Measurements from ENCODE around the gene UNC50.
"Not testable (repeated sequence)": the region's sequence is repeated elsewhere in the genome, so short reads cannot be mapped to it uniquely, and the experiment has no call there.

UNC50 gene

GRCh38 chr2:98583276-98583675 lies 25.1 kb upstream of the UNC50 start:
- peaks cover 87% of the 10 kb centered on the region for H3K36me3 Mint-ChIP-seq (ENCODE audit: insufficient read depth)
- H3K9me3 Mint-ChIP-seq, result no peaks in the 10 kb centered on the region
- no peaks in the 10 kb centered on the region for H3K27me3 Mint-ChIP-seq
- no peak for DNase-seq
- no peak overlapping the region for H3K27ac Mint-ChIP-seq
- H3K4me1 Mint-ChIP-seq (ENCODE audit: low read depth in 2 of 2), result peaks cover 0 to 4% of the 10 kb centered on the region in 2 donors
- H3K4me3 Mint-ChIP-seq, result no peak overlapping the region
- no peak for ATAC-seq (replicated peaks)

- Mint-ChIP-seq H3K4me3 (no peak overlapping the region), H3K9me3 (no peaks in the 10 kb centered on the region), H3K27me3 (no peaks in the 10 kb centered on the region), H3K4me1 (ENCODE audit: low read depth in 2 of 2) (peaks cover 0 to 4% of the 10 kb centered on the region in 2 donors), H3K36me3 (ENCODE audit: insufficient read depth) (peaks cover 86% of the 10 kb centered on the region), H3K27ac (peak overlapping the region in 1 of 2 donors; percentile 16)
- no peak for DNase-seq
- no peak for ATAC-seq (replicated peaks)
These were observed 24.4 kb upstream of the UNC50 start for GRCh38 chr2:98583816-98584618.

- Mint-ChIP-seq H3K36me3 (ENCODE audit: insufficient read depth) (peaks cover 79% of the 10 kb centered on the region), H3K9me3 (no peaks in the 10 kb centered on the region), H3K27ac (no peak overlapping the region), H3K4me1 (ENCODE audit: low read depth in 2 of 2) (peaks cover 0 to 4% of the 10 kb centered on the region in 2 donors), H3K27me3 (no peaks in the 10 kb centered on the region), H3K4me3 (no peak overlapping the region)
- DNase-seq (no peak), ATAC-seq (replicated peaks) (no peak)
These were observed 23.0 kb upstream of the UNC50 start for GRCh38 chr2:98585386-98585785.

- Mint-ChIP-seq H3K27me3 (no peaks in the 10 kb centered on the region), H3K4me3 (no peak overlapping the region), H3K4me1 (ENCODE audit: low read depth in 2 of 2) (peaks cover 0 to 4% of the 10 kb centered on the region in 2 donors), H3K27ac (peak overlapping the region in 1 of 2 donors; percentile 38), H3K36me3 (ENCODE audit: insufficient read depth) (peaks cover 82% of the 10 kb centered on the region), H3K9me3 (no peaks in the 10 kb centered on the region)
- DNase-seq (no peak), ATAC-seq (replicated peaks) (no peak)
These were observed 21.7 kb upstream of the UNC50 start for GRCh38 chr2:98586551-98587140.

- Mint-ChIP-seq H3K9me3 (no peaks in the 10 kb centered on the region), H3K4me3 (no peak overlapping the region), H3K36me3 (ENCODE audit: insufficient read depth) (peaks cover 78% of the 10 kb centered on the region), H3K27ac (peak overlapping the region; percentile 75), H3K4me1 (ENCODE audit: low read depth in 2 of 2) (peaks cover 4 to 5% of the 10 kb centered on the region in 2 donors), H3K27me3 (no peaks in the 10 kb centered on the region)
- ATAC-seq (replicated peaks) (no peak), DNase-seq (no peak)
These were observed 19.4 kb upstream of the UNC50 start for GRCh38 chr2:98588880-98589431.

GRCh38 chr2:98589489-98589888 lies 18.9 kb upstream of the UNC50 start:
- Mint-ChIP-seq H3K9me3 (no peaks in the 10 kb centered on the region), H3K27me3 (no peaks in the 10 kb centered on the region), H3K4me3 (no peak overlapping the region), H3K4me1 (ENCODE audit: low read depth in 2 of 2) (peaks cover 5% of the 10 kb centered on the region in 2 donors), H3K27ac (peak overlapping the region in 1 of 2 donors; percentile 75), H3K36me3 (ENCODE audit: insufficient read depth) (peaks cover 73% of the 10 kb centered on the region)
- DNase-seq, result no peak
- ATAC-seq (replicated peaks), result no peak

GRCh38 chr2:98592565-98592964 lies 15.8 kb upstream of the UNC50 start:
- H3K27me3 Mint-ChIP-seq, result no peaks in the 10 kb centered on the region
- H3K36me3 Mint-ChIP-seq (ENCODE audit: insufficient read depth), result peaks cover 54% of the 10 kb centered on the region

GRCh38 chr2:98594665-98595064 lies 13.7 kb upstream of the UNC50 start:
- Mint-ChIP-seq H3K4me1 (ENCODE audit: low read depth in 2 of 2) (peaks cover 4 to 10% of the 10 kb centered on the region in 2 donors), H3K36me3 (ENCODE audit: insufficient read depth) (peaks cover 48% of the 10 kb centered on the region)
- DNase-seq; H3K27ac Mint-ChIP-seq; H3K4me3 Mint-ChIP-seq; H3K27me3 Mint-ChIP-seq; ATAC-seq (replicated peaks); H3K9me3 Mint-ChIP-seq: not testable (repeated sequence)

More at GRCh38 chr2:98592565-98592964, 15.8 kb upstream of the UNC50 start:
- Mint-ChIP-seq H3K27ac (peak overlapping the region in 1 of 2 donors; percentile 14), H3K9me3 (no peaks in the 10 kb centered on the region), H3K4me1 (ENCODE audit: low read depth in 2 of 2) (peaks cover 5 to 10% of the 10 kb centered on the region in 2 donors), H3K4me3 (no peak overlapping the region)
- ATAC-seq (replicated peaks) (no peak), DNase-seq (no peak)

GRCh38 chr2:98598781-98599428 lies 9.5 kb upstream of the UNC50 start:
- H3K27ac Mint-ChIP-seq, result peak overlapping the region in 1 of 2 donors; percentile 24
- DNase-seq (no peak), ATAC-seq (replicated peaks) (no peak)
- no peak overlapping the region for H3K4me3 Mint-ChIP-seq
- H3K27me3 Mint-ChIP-seq, result no peaks in the 10 kb centered on the region
- H3K9me3 Mint-ChIP-seq, result no peaks in the 10 kb centered on the region
- peaks cover 62% of the 10 kb centered on the region for H3K36me3 Mint-ChIP-seq (ENCODE audit: insufficient read depth)
- H3K4me1 Mint-ChIP-seq (ENCODE audit: low read depth in 2 of 2), result peaks cover 5 to 12% of the 10 kb centered on the region in 2 donors

GRCh38 chr2:98601532-98602132 lies 6.8 kb upstream of the UNC50 start:
- Mint-ChIP-seq H3K4me1 (ENCODE audit: low read depth in 2 of 2) (peaks cover 18 to 31% of the 10 kb centered on the region in 2 donors), H3K27me3 (no peaks in the 10 kb centered on the region), H3K9me3 (no peaks in the 10 kb centered on the region), H3K4me3 (no peak overlapping the region), H3K36me3 (ENCODE audit: insufficient read depth) (peaks cover 65% of the 10 kb centered on the region), H3K27ac (peak overlapping the region in 1 of 2 donors; percentile 26)
- DNase-seq (no peak), ATAC-seq (replicated peaks) (peak; percentile 62)

- Mint-ChIP-seq H3K27ac (peak overlapping the region; percentile 59 to 71), H3K36me3 (ENCODE audit: insufficient read depth) (peaks cover 65% of the 10 kb centered on the region)
- DNase-seq, result no peak
These were observed 3.8 kb upstream of the UNC50 start for GRCh38 chr2:98604547-98604946.

GRCh38 chr2:98605076-98605475 lies 3.3 kb upstream of the UNC50 start:
- Mint-ChIP-seq H3K4me1 (ENCODE audit: low read depth in 2 of 2) (peaks cover 33 to 50% of the 10 kb centered on the region in 2 donors), H3K27ac (peak overlapping the region; percentile 59 to 71), H3K36me3 (ENCODE audit: insufficient read depth) (peaks cover 60% of the 10 kb centered on the region), H3K9me3 (no peaks in the 10 kb centered on the region), H3K27me3 (no peaks in the 10 kb centered on the region), H3K4me3 (no peak overlapping the region)
- DNase-seq (no peak), ATAC-seq (replicated peaks) (no peak)

More at GRCh38 chr2:98604547-98604946, 3.8 kb upstream of the UNC50 start:
- no peak for ATAC-seq (replicated peaks)
- Mint-ChIP-seq H3K4me3 (no peak overlapping the region), H3K4me1 (ENCODE audit: low read depth in 2 of 2) (peaks cover 32 to 45% of the 10 kb centered on the region in 2 donors), H3K27me3 (no peaks in the 10 kb centered on the region), H3K9me3 (no peaks in the 10 kb centered on the region)

GRCh38 chr2:98606431-98606830 lies 2.0 kb upstream of the UNC50 start:
- DNase-seq (no peak), ATAC-seq (replicated peaks) (no peak)
- H3K27me3 Mint-ChIP-seq, result no peaks in the 10 kb centered on the region
- H3K4me3 Mint-ChIP-seq, result peak overlapping the region in 1 of 2 donors; percentile 90
- peaks cover 41 to 63% of the 10 kb centered on the region in 2 donors for H3K4me1 Mint-ChIP-seq (ENCODE audit: low read depth in 2 of 2)
- H3K36me3 Mint-ChIP-seq (ENCODE audit: insufficient read depth), result peaks cover 52% of the 10 kb centered on the region
- H3K27ac Mint-ChIP-seq, result peak overlapping the region in 1 of 2 donors; percentile 96
- H3K9me3 Mint-ChIP-seq, result no peaks in the 10 kb centered on the region

Data from effector memory CD8-positive, alpha-beta T cell (primary cell).